Esophagus muscularis mucosa (tissue), 4 donors: ENCODE data around the gene ITGA8.

Experiments used
- CTCF ChIP-seq, 3 experiments: fragments of 200-600 bp in 2 of 3; fragments of 450-650 bp in 1 of 3; sonication (generic) in 2 of 3; IDR thresholded peaks; one replicate each; pipeline ENCODE4 v1.5.1; 2017 to 2019; ENCODE audit warnings: antibody characterized with exemption in 3 of 3, mild to moderate bottlenecking in 2 of 3, moderate library complexity in 1 of 3
- EP300 ChIP-seq: sonication (generic); formaldehyde crosslinking; IDR thresholded peaks from one replicate; pipeline ENCODE4 v1.6.1; 2017; ENCODE audit warnings: antibody characterized with exemption
- POLR2A ChIP-seq: fragments of 450-650 bp; IDR thresholded peaks from one replicate; pipeline ENCODE4 v1.6.1; 2017; ENCODE audit warnings: antibody characterized with exemption, moderate library complexity, mild to moderate bottlenecking, low read depth
- POLR2AphosphoS5 ChIP-seq, 2 donors: sonication (generic); formaldehyde crosslinking; IDR thresholded peaks; one replicate each; pipeline ENCODE4 v1.6.1; 2017; ENCODE audit warnings: antibody characterized with exemption in 2 of 2

DNA sequence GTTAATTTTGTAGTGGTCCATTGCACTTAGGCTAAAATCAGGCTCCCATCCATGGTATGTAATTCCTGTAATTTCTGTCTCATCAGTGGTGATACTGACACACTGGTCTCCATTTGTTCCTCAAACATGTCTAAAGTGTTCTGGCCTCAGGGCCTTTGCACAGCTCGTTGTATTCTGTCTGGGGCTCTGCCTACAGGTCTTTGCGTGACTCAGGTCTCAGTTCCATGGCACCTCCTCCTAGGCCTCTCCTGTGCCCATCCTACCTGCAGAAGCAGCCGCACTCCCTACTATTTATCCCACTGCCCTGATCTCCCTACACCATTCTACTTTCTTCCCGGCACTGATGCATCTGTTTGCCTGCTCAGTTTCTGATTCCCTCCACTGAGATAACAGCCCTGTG, 173.8 kb downstream of the ITGA8 start:
- no peak for TF ChIP-seq POLR2AphosphoS5 (IDR thresholded peaks at IDR 0.05)
- TF ChIP-seq CTCF (IDR thresholded peaks at IDR 0.05), result no peak
- no peak for TF ChIP-seq POLR2A
- TF ChIP-seq EP300, result no peak
